ENCODE results near the gene GATAD2A. TPM values are rescaled to one million over a fixed set of nuclear protein-coding genes. Genes with fewer than 3 reads are reported as not detected.

GATAD2A gene
- total RNA-seq, 1 donor from 2014 or later, result 150 TPM

GRCh38 chr19:19544257-19544953 lies 138.9 kb downstream of the GATAD2A start:
- no peaks in the 10 kb centered on the region for H3K9me3 Mint-ChIP-seq
- H3K36me3 Mint-ChIP-seq (ENCODE audit: low read depth), result no peaks in the 10 kb centered on the region

DNA sequence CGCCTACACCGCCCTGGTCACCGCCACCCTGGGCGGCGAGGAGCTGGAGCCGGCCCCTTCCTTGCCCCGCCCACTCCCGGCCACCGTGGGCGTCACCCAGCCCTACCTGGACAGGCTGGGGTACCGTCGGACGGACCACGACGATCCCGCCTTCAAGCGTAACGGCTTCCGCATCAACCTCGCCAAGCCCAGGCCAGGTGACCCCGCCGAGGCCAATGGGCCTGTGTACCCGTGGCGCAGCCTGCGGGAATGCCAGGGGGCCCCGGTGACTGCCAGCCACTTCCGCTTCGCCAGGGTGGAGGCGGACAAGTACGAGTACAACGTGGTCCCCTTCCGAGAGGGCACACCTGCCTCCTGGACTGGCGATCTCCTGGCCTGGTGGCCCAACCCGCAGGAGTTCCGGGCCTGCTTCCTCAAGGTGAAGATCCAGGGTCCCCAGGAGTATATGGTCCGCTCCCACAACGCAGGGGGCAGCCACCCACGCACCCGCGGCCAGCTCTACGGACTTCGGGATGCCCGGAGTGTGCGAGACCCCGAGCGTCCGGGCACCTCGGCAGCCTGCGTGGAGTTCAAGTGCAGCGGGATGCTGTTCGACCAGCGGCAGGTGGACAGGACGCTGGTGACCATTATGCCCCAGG lies 139.6 kb downstream of the GATAD2A start:
- no peak overlapping the region for H3K27ac Mint-ChIP-seq (ENCODE audit: unreplicated experiment)
- H3K4me3 Mint-ChIP-seq, result no peak overlapping the region
- H3K27me3 Mint-ChIP-seq (ENCODE audit: low read depth), result no peaks in the 10 kb centered on the region
- H3K4me1 Mint-ChIP-seq, result peaks cover 4% of the 10 kb centered on the region
- no peaks in the 10 kb centered on the region for H3K36me3 Mint-ChIP-seq (ENCODE audit: low read depth)
- H3K9me3 Mint-ChIP-seq, result no peaks in the 10 kb centered on the region
- TF ChIP-seq, protein P1, sequence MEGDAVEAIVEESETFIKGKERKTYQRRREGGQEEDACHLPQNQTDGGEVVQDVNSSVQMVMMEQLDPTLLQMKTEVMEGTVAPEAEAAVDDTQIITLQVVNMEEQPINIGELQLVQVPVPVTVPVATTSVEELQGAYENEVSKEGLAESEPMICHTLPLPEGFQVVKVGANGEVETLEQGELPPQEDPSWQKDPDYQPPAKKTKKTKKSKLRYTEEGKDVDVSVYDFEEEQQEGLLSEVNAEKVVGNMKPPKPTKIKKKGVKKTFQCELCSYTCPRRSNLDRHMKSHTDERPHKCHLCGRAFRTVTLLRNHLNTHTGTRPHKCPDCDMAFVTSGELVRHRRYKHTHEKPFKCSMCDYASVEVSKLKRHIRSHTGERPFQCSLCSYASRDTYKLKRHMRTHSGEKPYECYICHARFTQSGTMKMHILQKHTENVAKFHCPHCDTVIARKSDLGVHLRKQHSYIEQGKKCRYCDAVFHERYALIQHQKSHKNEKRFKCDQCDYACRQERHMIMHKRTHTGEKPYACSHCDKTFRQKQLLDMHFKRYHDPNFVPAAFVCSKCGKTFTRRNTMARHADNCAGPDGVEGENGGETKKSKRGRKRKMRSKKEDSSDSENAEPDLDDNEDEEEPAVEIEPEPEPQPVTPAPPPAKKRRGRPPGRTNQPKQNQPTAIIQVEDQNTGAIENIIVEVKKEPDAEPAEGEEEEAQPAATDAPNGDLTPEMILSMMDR (conservative IDR thresholded peaks at IDR 0.05), result no peak
- no peak for DNase-seq (ENCODE audit: low read depth, low spot score)

More at GRCh38 chr19:19544257-19544953, 138.9 kb downstream of the GATAD2A start:
- Mint-ChIP-seq H3K4me3 (no peak overlapping the region), H3K27me3 (ENCODE audit: low read depth) (no peaks in the 10 kb centered on the region), H3K27ac (ENCODE audit: unreplicated experiment) (no peak overlapping the region), H3K4me1 (peaks cover 4% of the 10 kb centered on the region)
- DNase-seq (ENCODE audit: low read depth, low spot score), result no peak
- TF ChIP-seq, protein P1 (conservative IDR thresholded peaks at IDR 0.05), result no peak

DNA sequence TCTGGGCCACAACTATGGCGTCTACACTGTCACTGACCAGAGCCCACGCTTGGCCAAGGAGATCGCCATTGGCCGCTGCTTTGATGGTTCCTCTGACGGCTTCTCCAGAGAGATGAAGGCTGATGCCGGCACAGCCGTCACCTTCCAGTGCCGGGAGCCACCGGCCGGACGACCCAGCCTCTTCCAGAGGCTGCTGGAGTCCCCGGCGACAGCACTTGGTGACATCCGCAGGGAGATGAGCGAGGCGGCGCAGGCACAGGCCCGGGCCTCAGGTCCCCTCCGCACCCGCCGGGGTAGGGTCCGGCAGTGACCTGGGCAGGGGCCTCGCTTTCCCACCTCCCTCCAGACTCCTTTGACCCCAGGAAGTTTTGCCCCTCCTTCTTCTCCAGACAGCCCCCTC lies 140.2 kb downstream of the GATAD2A start:
- TF ChIP-seq, protein P1 (conservative IDR thresholded peaks at IDR 0.05), result no peak
- no peaks in the 10 kb centered on the region for H3K9me3 Mint-ChIP-seq
- no peak overlapping the region for H3K4me3 Mint-ChIP-seq
- no peaks in the 10 kb centered on the region for H3K36me3 Mint-ChIP-seq (ENCODE audit: low read depth)
- no peak overlapping the region for H3K27ac Mint-ChIP-seq (ENCODE audit: unreplicated experiment)
- peaks cover 4% of the 10 kb centered on the region for H3K4me1 Mint-ChIP-seq
- no peak for DNase-seq (ENCODE audit: low read depth, low spot score)
- H3K27me3 Mint-ChIP-seq (ENCODE audit: low read depth), result no peaks in the 10 kb centered on the region

DNA sequence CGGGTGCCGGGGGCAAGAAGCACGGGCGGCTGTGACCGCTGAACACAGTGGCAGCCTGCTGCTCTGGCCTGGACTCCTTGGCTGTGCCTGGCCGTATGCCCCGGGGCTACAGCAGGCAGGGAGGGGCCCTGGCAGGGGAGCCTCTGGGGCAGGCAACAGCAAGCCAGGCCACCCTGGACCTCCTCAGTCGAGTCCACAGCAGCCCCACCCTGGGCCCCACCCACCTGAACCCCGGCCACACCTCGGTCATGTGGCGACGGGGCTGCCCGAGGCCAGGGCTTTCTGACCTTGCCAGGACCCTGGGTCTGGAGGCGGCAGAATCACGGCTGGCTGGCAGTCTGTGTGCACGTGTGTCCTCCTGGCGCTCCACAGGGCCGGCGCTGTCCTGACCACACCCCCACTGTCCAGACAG lies 141.3 kb downstream of the GATAD2A start:
- Mint-ChIP-seq H3K4me3 (no peak overlapping the region), H3K4me1 (peaks cover 4% of the 10 kb centered on the region), H3K27me3 (ENCODE audit: low read depth) (no peaks in the 10 kb centered on the region), H3K36me3 (ENCODE audit: low read depth) (no peaks in the 10 kb centered on the region), H3K27ac (ENCODE audit: unreplicated experiment) (no peak overlapping the region), H3K9me3 (no peaks in the 10 kb centered on the region)
- TF ChIP-seq, protein P1 (conservative IDR thresholded peaks at IDR 0.05), result no peak
- no peak for DNase-seq (ENCODE audit: low read depth, low spot score)

DNA sequence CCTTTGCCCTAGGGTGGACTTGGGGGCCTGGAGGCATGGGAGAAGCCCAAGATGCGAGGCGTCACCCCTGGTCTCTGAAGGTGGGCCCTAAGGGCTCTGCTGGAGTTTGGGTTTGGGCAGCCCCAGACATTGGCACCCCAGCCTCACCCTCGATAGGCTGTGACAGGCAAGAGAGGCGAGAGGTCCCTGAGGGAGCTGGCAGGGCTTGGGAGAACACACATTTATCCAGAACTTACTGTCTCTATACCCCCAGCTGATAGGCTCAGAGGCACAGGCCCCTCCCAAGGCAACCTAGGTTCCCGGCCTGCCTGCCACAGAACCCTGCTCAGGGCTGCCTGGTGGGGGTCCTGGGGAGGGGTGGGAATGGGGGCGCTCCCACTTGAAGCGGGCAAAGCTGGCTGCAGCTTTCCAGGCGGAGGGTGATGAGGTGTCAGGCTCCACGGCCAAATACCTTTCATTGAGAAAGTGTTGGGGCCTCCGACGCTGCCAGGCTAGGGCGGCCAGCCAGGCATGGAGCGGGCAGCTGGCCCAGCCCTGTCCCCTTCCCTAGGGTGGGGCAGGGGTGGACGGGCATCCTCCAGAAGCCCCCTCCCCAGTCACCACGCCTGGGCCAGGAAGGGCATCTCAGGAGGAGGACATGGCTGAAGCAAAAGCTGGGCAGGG lies 142.3 kb downstream of the GATAD2A start:
- H3K9me3 Mint-ChIP-seq, result no peaks in the 10 kb centered on the region
- TF ChIP-seq, protein P1 (conservative IDR thresholded peaks at IDR 0.05), result no peak

More for the DNA sequence above, 142.3 kb downstream of the GATAD2A start:
- Mint-ChIP-seq H3K27me3 (ENCODE audit: low read depth) (no peaks in the 10 kb centered on the region), H3K4me1 (peaks cover 4% of the 10 kb centered on the region), H3K4me3 (no peak overlapping the region), H3K27ac (ENCODE audit: unreplicated experiment) (no peak overlapping the region), H3K36me3 (ENCODE audit: low read depth) (no peaks in the 10 kb centered on the region)
- no peak for DNase-seq (ENCODE audit: low read depth, low spot score)

Measured in neural crest cell (in vitro differentiated cells).